ENCODE results near the gene HRH2. TPM values are rescaled to one million over a fixed set of nuclear protein-coding genes. Genes with fewer than 3 reads are reported as not detected.

HRH2 gene
- total RNA-seq, 1 donor from 2014 or later = 1.7 TPM

DNA sequence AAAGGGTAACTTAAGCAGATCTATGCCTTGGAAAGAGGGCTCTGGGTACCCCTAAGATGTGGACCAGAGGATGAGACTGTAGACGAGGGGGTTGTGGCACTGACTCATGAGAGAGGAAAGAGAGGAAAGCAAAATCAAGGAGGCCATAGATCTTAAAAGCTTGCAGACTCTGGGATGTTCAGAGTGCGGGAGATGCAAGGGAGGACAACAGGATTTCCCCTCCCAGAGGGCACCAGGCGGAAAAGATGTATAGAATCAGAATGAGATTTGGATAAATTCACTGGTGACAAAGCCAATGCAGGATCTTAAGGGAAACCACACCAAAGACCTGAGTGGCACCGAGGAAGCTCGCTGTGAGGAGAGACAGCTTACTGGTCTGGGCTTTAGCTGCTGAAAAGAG lies 27.1 kb downstream of the HRH2 start:
- Mint-ChIP-seq H3K4me1 (no peaks in the 10 kb centered on the region), H3K36me3 (ENCODE audit: low read depth) (no peaks in the 10 kb centered on the region), H3K27me3 (ENCODE audit: low read depth) (peaks cover 4% of the 10 kb centered on the region), H3K4me3 (no peak overlapping the region), H3K27ac (ENCODE audit: unreplicated experiment) (no peak overlapping the region), H3K9me3 (no peaks in the 10 kb centered on the region)
- DNase-seq (ENCODE audit: low read depth, low spot score) = no peak
- TF ChIP-seq, protein P1, sequence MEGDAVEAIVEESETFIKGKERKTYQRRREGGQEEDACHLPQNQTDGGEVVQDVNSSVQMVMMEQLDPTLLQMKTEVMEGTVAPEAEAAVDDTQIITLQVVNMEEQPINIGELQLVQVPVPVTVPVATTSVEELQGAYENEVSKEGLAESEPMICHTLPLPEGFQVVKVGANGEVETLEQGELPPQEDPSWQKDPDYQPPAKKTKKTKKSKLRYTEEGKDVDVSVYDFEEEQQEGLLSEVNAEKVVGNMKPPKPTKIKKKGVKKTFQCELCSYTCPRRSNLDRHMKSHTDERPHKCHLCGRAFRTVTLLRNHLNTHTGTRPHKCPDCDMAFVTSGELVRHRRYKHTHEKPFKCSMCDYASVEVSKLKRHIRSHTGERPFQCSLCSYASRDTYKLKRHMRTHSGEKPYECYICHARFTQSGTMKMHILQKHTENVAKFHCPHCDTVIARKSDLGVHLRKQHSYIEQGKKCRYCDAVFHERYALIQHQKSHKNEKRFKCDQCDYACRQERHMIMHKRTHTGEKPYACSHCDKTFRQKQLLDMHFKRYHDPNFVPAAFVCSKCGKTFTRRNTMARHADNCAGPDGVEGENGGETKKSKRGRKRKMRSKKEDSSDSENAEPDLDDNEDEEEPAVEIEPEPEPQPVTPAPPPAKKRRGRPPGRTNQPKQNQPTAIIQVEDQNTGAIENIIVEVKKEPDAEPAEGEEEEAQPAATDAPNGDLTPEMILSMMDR (conservative IDR thresholded peaks at IDR 0.05) = no peak

DNA sequence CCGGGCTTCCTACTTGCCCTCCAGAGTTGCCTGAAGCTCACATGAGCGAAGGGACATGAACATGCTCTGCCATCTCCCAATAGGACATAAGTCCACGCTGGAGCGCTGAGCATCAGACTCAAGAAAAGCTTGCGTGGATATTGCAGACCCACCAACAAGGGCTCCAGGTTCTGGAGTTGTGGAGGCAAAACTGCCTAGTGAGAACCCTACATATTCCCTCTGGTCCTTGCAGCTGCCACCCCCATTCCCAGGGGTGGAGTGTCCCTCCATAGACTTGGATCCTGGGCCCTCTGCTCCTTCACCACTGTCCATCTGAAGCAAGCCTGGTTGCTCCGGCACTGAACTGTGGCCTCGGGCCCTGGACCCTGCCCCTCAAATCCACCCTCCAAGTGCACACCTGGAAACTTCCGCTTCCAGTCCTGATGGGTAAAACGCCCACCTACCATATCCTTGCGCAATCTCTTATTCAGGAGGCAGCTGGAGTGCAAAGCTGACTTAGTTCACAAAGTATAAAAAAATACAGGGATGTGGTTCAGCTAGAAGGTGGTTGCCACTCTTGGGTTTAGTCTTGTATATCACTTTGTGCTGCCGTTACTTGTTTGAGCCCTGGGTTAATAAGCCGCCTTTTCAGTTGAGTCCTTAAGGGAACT lies 28.0 kb downstream of the HRH2 start:
- H3K27me3 Mint-ChIP-seq (ENCODE audit: low read depth) = no peaks in the 10 kb centered on the region
- H3K4me3 Mint-ChIP-seq = no peak overlapping the region
- no peak overlapping the region for H3K27ac Mint-ChIP-seq (ENCODE audit: unreplicated experiment)
- no peaks in the 10 kb centered on the region for H3K4me1 Mint-ChIP-seq
- no peaks in the 10 kb centered on the region for H3K36me3 Mint-ChIP-seq (ENCODE audit: low read depth)
- DNase-seq (ENCODE audit: low read depth, low spot score) = no peak
- H3K9me3 Mint-ChIP-seq = no peaks in the 10 kb centered on the region
- TF ChIP-seq, protein P1 (conservative IDR thresholded peaks at IDR 0.05) = no peak

DNA sequence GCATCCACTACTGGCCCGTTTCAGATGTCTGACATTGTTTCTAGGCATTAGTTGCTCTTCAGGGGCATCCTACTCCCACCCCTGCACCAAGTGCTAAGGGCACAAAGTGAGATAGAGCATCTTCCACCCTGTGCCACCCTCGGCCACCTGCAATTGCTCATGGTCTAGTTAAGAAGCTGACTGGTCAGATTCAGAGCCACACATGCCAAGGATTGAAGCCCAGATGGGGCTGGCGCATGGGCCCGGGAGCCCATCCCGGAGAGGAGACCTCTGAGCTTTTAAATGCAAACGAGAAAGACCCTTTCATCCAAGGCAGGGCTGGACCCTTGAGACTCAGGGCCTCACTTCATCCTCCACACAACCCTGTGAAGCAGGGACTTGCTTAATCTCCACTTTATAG lies 28.5 kb downstream of the HRH2 start:
- Mint-ChIP-seq H3K36me3 (ENCODE audit: low read depth) (no peaks in the 10 kb centered on the region), H3K27me3 (ENCODE audit: low read depth) (no peaks in the 10 kb centered on the region), H3K27ac (ENCODE audit: unreplicated experiment) (no peak overlapping the region), H3K4me1 (no peaks in the 10 kb centered on the region), H3K9me3 (no peaks in the 10 kb centered on the region), H3K4me3 (no peak overlapping the region)
- TF ChIP-seq, protein P1 (conservative IDR thresholded peaks at IDR 0.05) = no peak
- no peak for DNase-seq (ENCODE audit: low read depth, low spot score)

DNA sequence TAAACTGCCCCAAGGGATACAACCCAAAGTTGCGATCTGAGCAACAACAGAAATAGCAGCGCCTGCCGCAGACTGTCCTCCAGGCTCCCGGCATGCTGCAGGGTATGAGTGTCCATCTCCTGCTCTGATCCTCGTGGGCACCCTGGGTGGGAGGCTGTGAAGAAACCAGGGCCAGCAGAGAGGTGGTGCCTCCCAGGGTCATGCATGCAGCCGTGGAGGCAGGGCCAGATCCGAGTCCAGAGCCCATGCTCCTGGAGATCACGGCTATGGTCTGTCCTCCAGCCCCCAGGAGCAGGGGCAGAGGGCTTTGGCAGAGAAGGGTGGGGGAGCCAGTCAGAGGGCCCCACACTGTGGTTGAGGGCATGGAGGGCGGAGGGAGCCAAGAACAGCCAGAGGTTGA lies 29.0 kb downstream of the HRH2 start:
- Mint-ChIP-seq H3K4me1 (no peaks in the 10 kb centered on the region), H3K27me3 (ENCODE audit: low read depth) (no peaks in the 10 kb centered on the region), H3K4me3 (no peak overlapping the region), H3K27ac (ENCODE audit: unreplicated experiment) (no peak overlapping the region), H3K36me3 (ENCODE audit: low read depth) (no peaks in the 10 kb centered on the region), H3K9me3 (no peaks in the 10 kb centered on the region)
- TF ChIP-seq, protein P1 (conservative IDR thresholded peaks at IDR 0.05) = no peak
- no peak for DNase-seq (ENCODE audit: low read depth, low spot score)

DNA sequence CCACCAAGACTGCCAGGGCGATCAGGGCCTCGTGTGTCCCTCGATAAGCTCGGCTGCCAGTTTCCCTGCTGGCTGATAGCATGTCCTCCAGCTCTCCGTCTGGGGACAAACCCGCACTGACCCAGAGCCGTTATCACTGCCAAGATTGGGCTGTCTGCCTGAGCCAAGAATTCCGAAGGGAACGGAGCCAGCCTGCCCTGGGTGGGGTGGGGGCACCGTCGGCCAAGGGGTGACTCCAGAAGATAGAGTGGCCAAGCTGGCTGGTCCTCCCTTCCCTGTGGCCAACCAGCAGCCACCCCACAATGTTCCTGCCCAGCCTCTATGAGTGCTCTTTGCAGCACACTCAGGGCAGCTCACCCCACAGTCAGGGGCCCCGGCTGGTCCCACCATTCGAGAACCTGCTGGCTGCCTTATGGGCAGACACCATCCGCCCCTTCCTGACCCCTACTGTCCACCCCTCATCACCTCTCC lies 29.4 kb downstream of the HRH2 start:
- H3K9me3 Mint-ChIP-seq = no peaks in the 10 kb centered on the region
- TF ChIP-seq, protein P1 (conservative IDR thresholded peaks at IDR 0.05) = no peak
- H3K27me3 Mint-ChIP-seq (ENCODE audit: low read depth) = no peaks in the 10 kb centered on the region
- H3K27ac Mint-ChIP-seq (ENCODE audit: unreplicated experiment) = peak overlapping the region; percentile 12
- no peaks in the 10 kb centered on the region for H3K4me1 Mint-ChIP-seq
- DNase-seq (ENCODE audit: low read depth, low spot score) = no peak
- H3K36me3 Mint-ChIP-seq (ENCODE audit: low read depth) = no peaks in the 10 kb centered on the region
- H3K4me3 Mint-ChIP-seq = no peak overlapping the region

All from neural crest cell (in vitro differentiated cells).